ENCODE data around the gene POLN. TPM values are rescaled to one million over a fixed set of nuclear protein-coding genes. Genes with fewer than 3 reads are reported as not detected.

The POLN gene
- total and polyA plus RNA-seq, 2 experiments from 2014 or later = 1.8 to 4.0 TPM

DNA sequence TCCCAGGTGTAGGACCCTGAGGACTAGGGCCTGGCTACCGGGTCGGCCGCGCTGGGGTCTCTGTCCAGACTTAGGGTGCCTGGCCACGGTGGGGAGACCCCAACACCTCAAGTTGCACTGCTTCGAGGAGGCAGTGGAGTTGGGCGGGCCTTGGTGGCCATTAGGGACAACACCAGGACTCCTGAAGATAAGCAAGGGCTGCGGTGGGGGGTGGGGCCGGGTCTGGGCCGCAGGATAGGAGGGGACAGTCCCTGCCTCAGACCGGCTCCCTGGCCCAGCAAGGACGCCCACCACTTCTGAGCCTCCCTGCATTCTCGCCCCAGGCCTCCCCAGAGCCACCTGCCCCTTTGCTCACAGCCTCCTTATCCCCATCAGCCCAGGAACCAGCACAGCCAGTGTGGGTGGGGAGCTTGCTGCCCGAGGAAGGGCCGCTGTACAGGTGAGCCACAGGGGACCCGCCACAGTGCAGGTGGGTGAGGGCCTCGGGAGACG lies 25.4 kb upstream of the POLN start (continued):
- TF ChIP-seq EZH2phosphoT487 (IDR thresholded peaks at IDR 0.05; ENCODE audit: unreplicated experiment) = no peak
- TF ChIP-seq CREB1 (CRISPR knock-in tag; IDR thresholded peaks at IDR 0.05; ENCODE audit: low read depth) = no peak
- TF ChIP-seq EZH2 (IDR thresholded peaks at IDR 0.05; ENCODE audit: low read depth, unreplicated experiment) = no peak
- TF ChIP-seq, protein P1, sequence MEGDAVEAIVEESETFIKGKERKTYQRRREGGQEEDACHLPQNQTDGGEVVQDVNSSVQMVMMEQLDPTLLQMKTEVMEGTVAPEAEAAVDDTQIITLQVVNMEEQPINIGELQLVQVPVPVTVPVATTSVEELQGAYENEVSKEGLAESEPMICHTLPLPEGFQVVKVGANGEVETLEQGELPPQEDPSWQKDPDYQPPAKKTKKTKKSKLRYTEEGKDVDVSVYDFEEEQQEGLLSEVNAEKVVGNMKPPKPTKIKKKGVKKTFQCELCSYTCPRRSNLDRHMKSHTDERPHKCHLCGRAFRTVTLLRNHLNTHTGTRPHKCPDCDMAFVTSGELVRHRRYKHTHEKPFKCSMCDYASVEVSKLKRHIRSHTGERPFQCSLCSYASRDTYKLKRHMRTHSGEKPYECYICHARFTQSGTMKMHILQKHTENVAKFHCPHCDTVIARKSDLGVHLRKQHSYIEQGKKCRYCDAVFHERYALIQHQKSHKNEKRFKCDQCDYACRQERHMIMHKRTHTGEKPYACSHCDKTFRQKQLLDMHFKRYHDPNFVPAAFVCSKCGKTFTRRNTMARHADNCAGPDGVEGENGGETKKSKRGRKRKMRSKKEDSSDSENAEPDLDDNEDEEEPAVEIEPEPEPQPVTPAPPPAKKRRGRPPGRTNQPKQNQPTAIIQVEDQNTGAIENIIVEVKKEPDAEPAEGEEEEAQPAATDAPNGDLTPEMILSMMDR (conservative IDR thresholded peaks at IDR 0.05; ENCODE audit: low read depth in 2 of 2) = no peak
- no peak for TF ChIP-seq NANOG (IDR thresholded peaks at IDR 0.05; ENCODE audit: borderline replicate concordance)
- no peak for TF ChIP-seq ZNF114 (CRISPR knock-in tag; IDR thresholded peaks at IDR 0.05)
- TF ChIP-seq ZNF331 (CRISPR knock-in tag; IDR thresholded peaks at IDR 0.05; ENCODE audit: low read depth) = no peak

DNA sequence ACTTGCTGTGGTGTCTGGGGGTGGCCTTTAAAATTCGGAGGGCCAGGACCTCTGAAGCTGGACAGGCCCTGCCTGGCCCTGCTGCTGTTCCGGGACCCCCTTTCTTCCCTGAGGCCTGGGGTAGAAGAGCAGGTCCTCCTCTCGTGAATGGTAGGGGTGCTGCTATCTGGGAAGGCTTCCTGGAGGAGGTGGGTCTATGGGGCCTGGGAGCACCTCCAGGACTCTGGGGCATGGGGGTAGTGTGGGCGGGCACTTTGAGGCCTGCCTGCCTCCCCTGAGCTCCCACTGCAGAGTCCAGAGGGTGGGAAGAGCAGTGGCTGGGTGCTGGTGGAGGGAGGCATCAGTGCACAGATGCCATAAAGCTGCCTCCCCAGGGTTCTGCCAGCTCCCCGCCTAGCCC lies 24.9 kb upstream of the POLN start:
- H3K4me3 ChIP-seq = no peak overlapping the region
- H3K79me2 ChIP-seq (replicated peaks; ENCODE audit: insufficient read depth) = no peaks in the 10 kb centered on the region
- ATAC-seq = no peak
- peaks cover 9% of the 10 kb centered on the region for H3K4me1 ChIP-seq (ENCODE audit: insufficient read depth)
- no peak overlapping the region for H2AFZ ChIP-seq
- no peak for DNase-seq (ENCODE audit: low spot score)
- peaks cover 3% of the 10 kb centered on the region for H3K27me3 Mint-ChIP-seq (ENCODE audit: insufficient read depth, low read depth, poor library complexity)
- H3K36me3 ChIP-seq (ENCODE audit: insufficient read depth) = no peaks in the 10 kb centered on the region
- 0 out of 2 replicates have a peak, but pooled peaks cover 4% of the 10 kb centered on the region for H3K27me3 ChIP-seq (ENCODE audit: insufficient read depth)
- no peak overlapping the region for H3K27ac Mint-ChIP-seq
- H3K9me2 ChIP-seq (ENCODE audit: insufficient read depth) = no peaks in the 10 kb centered on the region
- peaks cover 24% of the 10 kb centered on the region for H3K4me1 Mint-ChIP-seq
- no peak overlapping the region for H3K27ac ChIP-seq (ENCODE audit: low read depth)
- no peak overlapping the region for H3K4me2 ChIP-seq
- H4K20me1 ChIP-seq (replicated peaks; ENCODE audit: insufficient read depth) = no peaks in the 10 kb centered on the region
- H3F3A ChIP-seq (replicated peaks; ENCODE audit: low read depth) = no peaks in the 10 kb centered on the region
- no peaks in the 10 kb centered on the region; the same call in 2 of the 3 replicates for H3K36me3 Mint-ChIP-seq (ENCODE audit: low read depth)
- no peak overlapping the region for H3K4me3 Mint-ChIP-seq
- H3K9me3 Mint-ChIP-seq = no peaks in the 10 kb centered on the region
- TF ChIP-seq, protein P2, sequence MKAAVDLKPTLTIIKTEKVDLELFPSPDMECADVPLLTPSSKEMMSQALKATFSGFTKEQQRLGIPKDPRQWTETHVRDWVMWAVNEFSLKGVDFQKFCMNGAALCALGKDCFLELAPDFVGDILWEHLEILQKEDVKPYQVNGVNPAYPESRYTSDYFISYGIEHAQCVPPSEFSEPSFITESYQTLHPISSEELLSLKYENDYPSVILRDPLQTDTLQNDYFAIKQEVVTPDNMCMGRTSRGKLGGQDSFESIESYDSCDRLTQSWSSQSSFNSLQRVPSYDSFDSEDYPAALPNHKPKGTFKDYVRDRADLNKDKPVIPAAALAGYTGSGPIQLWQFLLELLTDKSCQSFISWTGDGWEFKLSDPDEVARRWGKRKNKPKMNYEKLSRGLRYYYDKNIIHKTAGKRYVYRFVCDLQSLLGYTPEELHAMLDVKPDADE (IDR thresholded peaks at IDR 0.05) = no peak
- TF ChIP-seq POLR2AphosphoS5 (IDR thresholded peaks at IDR 0.05; ENCODE audit: low read depth) (no peak), JUNB (IDR thresholded peaks at IDR 0.05; ENCODE audit: unreplicated experiment) (no peak), EZH2 (IDR thresholded peaks at IDR 0.05; ENCODE audit: low read depth, unreplicated experiment) (no peak), CREB1 (CRISPR knock-in tag; IDR thresholded peaks at IDR 0.05; ENCODE audit: low read depth) (no peak)
- TF ChIP-seq, protein P3, sequence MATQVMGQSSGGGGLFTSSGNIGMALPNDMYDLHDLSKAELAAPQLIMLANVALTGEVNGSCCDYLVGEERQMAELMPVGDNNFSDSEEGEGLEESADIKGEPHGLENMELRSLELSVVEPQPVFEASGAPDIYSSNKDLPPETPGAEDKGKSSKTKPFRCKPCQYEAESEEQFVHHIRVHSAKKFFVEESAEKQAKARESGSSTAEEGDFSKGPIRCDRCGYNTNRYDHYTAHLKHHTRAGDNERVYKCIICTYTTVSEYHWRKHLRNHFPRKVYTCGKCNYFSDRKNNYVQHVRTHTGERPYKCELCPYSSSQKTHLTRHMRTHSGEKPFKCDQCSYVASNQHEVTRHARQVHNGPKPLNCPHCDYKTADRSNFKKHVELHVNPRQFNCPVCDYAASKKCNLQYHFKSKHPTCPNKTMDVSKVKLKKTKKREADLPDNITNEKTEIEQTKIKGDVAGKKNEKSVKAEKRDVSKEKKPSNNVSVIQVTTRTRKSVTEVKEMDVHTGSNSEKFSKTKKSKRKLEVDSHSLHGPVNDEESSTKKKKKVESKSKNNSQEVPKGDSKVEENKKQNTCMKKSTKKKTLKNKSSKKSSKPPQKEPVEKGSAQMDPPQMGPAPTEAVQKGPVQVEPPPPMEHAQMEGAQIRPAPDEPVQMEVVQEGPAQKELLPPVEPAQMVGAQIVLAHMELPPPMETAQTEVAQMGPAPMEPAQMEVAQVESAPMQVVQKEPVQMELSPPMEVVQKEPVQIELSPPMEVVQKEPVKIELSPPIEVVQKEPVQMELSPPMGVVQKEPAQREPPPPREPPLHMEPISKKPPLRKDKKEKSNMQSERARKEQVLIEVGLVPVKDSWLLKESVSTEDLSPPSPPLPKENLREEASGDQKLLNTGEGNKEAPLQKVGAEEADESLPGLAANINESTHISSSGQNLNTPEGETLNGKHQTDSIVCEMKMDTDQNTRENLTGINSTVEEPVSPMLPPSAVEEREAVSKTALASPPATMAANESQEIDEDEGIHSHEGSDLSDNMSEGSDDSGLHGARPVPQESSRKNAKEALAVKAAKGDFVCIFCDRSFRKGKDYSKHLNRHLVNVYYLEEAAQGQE (IDR thresholded peaks at IDR 0.05; ENCODE audit: unreplicated experiment) = no peak
- TF ChIP-seq, protein P4, sequence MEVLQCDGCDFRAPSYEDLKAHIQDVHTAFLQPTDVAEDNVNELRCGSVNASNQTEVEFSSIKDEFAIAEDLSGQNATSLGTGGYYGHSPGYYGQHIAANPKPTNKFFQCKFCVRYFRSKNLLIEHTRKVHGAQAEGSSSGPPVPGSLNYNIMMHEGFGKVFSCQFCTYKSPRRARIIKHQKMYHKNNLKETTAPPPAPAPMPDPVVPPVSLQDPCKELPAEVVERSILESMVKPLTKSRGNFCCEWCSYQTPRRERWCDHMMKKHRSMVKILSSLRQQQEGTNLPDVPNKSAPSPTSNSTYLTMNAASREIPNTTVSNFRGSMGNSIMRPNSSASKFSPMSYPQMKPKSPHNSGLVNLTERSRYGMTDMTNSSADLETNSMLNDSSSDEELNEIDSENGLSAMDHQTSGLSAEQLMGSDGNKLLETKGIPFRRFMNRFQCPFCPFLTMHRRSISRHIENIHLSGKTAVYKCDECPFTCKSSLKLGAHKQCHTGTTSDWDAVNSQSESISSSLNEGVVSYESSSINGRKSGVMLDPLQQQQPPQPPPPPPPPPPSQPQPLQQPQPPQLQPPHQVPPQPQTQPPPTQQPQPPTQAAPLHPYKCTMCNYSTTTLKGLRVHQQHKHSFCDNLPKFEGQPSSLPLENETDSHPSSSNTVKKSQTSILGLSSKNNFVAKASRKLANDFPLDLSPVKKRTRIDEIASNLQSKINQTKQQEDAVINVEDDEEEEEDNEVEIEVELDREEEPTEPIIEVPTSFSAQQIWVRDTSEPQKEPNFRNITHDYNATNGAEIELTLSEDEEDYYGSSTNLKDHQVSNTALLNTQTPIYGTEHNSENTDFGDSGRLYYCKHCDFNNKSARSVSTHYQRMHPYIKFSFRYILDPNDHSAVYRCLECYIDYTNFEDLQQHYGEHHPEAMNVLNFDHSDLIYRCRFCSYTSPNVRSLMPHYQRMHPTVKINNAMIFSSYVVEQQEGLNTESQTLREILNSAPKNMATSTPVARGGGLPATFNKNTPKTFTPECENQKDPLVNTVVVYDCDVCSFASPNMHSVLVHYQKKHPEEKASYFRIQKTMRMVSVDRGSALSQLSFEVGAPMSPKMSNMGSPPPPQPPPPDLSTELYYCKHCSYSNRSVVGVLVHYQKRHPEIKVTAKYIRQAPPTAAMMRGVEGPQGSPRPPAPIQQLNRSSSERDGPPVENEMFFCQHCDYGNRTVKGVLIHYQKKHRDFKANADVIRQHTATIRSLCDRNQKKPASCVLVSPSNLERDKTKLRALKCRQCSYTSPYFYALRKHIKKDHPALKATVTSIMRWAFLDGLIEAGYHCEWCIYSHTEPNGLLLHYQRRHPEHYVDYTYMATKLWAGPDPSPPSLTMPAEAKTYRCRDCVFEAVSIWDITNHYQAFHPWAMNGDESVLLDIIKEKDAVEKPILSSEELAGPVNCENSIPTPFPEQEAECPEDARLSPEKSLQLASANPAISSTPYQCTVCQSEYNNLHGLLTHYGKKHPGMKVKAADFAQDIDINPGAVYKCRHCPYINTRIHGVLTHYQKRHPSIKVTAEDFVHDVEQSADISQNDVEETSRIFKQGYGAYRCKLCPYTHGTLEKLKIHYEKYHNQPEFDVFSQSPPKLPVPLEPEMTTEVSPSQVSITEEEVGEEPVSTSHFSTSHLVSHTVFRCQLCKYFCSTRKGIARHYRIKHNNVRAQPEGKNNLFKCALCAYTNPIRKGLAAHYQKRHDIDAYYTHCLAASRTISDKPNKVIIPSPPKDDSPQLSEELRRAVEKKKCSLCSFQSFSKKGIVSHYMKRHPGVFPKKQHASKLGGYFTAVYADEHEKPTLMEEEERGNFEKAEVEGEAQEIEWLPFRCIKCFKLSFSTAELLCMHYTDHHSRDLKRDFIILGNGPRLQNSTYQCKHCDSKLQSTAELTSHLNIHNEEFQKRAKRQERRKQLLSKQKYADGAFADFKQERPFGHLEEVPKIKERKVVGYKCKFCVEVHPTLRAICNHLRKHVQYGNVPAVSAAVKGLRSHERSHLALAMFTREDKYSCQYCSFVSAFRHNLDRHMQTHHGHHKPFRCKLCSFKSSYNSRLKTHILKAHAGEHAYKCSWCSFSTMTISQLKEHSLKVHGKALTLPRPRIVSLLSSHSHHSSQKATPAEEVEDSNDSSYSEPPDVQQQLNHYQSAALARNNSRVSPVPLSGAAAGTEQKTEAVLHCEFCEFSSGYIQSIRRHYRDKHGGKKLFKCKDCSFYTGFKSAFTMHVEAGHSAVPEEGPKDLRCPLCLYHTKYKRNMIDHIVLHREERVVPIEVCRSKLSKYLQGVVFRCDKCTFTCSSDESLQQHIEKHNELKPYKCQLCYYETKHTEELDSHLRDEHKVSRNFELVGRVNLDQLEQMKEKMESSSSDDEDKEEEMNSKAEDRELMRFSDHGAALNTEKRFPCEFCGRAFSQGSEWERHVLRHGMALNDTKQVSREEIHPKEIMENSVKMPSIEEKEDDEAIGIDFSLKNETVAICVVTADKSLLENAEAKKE (CRISPR knock-in tag; IDR thresholded peaks at IDR 0.05) = no peak
